ENCODE data around the gene DAB2IP. TPM values are rescaled to one million over a fixed set of nuclear protein-coding genes. Genes with fewer than 3 reads are reported as not detected.

The DAB2IP gene
- total RNA-seq, 1 donor from 2014 or later, result 104 TPM

GRCh38 chr9:121734465-121734864, 83.0 kb downstream of the DAB2IP start:
- H3K27me3 Mint-ChIP-seq (ENCODE audit: unreplicated experiment), result peaks cover 27% of the 10 kb centered on the region
- no peak for DNase-seq (ENCODE audit: low spot score)
- peaks cover 9% of the 10 kb centered on the region for H3K36me3 Mint-ChIP-seq (ENCODE audit: low read depth, unreplicated experiment)
- H3K27ac Mint-ChIP-seq (ENCODE audit: unreplicated experiment), result peak overlapping the region; percentile 67
- no peaks in the 10 kb centered on the region for H3K9me3 Mint-ChIP-seq (ENCODE audit: unreplicated experiment)
- no peak overlapping the region for H3K4me3 Mint-ChIP-seq (ENCODE audit: unreplicated experiment)
- peaks cover 44% of the 10 kb centered on the region for H3K4me1 Mint-ChIP-seq (ENCODE audit: unreplicated experiment)
- TF ChIP-seq, protein P1, sequence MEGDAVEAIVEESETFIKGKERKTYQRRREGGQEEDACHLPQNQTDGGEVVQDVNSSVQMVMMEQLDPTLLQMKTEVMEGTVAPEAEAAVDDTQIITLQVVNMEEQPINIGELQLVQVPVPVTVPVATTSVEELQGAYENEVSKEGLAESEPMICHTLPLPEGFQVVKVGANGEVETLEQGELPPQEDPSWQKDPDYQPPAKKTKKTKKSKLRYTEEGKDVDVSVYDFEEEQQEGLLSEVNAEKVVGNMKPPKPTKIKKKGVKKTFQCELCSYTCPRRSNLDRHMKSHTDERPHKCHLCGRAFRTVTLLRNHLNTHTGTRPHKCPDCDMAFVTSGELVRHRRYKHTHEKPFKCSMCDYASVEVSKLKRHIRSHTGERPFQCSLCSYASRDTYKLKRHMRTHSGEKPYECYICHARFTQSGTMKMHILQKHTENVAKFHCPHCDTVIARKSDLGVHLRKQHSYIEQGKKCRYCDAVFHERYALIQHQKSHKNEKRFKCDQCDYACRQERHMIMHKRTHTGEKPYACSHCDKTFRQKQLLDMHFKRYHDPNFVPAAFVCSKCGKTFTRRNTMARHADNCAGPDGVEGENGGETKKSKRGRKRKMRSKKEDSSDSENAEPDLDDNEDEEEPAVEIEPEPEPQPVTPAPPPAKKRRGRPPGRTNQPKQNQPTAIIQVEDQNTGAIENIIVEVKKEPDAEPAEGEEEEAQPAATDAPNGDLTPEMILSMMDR (IDR thresholded peaks at IDR 0.05; ENCODE audit: unreplicated experiment), result no peak

- H3K27me3 Mint-ChIP-seq (ENCODE audit: unreplicated experiment), result peaks cover 31% of the 10 kb centered on the region
- peak; percentile 49 for DNase-seq (ENCODE audit: low spot score)
- H3K36me3 Mint-ChIP-seq (ENCODE audit: low read depth, unreplicated experiment), result peaks cover 9% of the 10 kb centered on the region
- no peaks in the 10 kb centered on the region for H3K9me3 Mint-ChIP-seq (ENCODE audit: unreplicated experiment)
- peak overlapping the region; percentile 67 for H3K27ac Mint-ChIP-seq (ENCODE audit: unreplicated experiment)
- TF ChIP-seq, protein P1 (IDR thresholded peaks at IDR 0.05; ENCODE audit: unreplicated experiment), result no peak
- peak overlapping the region; percentile 78 for H3K4me3 Mint-ChIP-seq (ENCODE audit: unreplicated experiment)
- H3K4me1 Mint-ChIP-seq (ENCODE audit: unreplicated experiment), result peaks cover 48% of the 10 kb centered on the region
These were observed 83.8 kb downstream of the DAB2IP start for GRCh38 chr9:121735065-121735792.

- H3K27me3 Mint-ChIP-seq (ENCODE audit: unreplicated experiment), result peaks cover 34% of the 10 kb centered on the region
- H3K4me3 Mint-ChIP-seq (ENCODE audit: unreplicated experiment), result peak overlapping the region; percentile 81
- H3K9me3 Mint-ChIP-seq (ENCODE audit: unreplicated experiment), result no peaks in the 10 kb centered on the region
- TF ChIP-seq, protein P1 (IDR thresholded peaks at IDR 0.05; ENCODE audit: unreplicated experiment), result no peak
- H3K36me3 Mint-ChIP-seq (ENCODE audit: low read depth, unreplicated experiment), result peaks cover 9% of the 10 kb centered on the region
- peaks cover 55% of the 10 kb centered on the region for H3K4me1 Mint-ChIP-seq (ENCODE audit: unreplicated experiment)
- DNase-seq (ENCODE audit: low spot score), result peak; percentile 52
- H3K27ac Mint-ChIP-seq (ENCODE audit: unreplicated experiment), result peak overlapping the region; percentile 74
These were observed 84.6 kb downstream of the DAB2IP start for GRCh38 chr9:121735793-121736770.

GRCh38 chr9:121736934-121737462, 85.6 kb downstream of the DAB2IP start:
- H3K36me3 Mint-ChIP-seq (ENCODE audit: low read depth, unreplicated experiment), result peaks cover 9% of the 10 kb centered on the region
- H3K27me3 Mint-ChIP-seq (ENCODE audit: unreplicated experiment), result peaks cover 32% of the 10 kb centered on the region
- H3K4me3 Mint-ChIP-seq (ENCODE audit: unreplicated experiment), result peak overlapping the region; percentile 81
- DNase-seq (ENCODE audit: low spot score), result no peak
- no peaks in the 10 kb centered on the region for H3K9me3 Mint-ChIP-seq (ENCODE audit: unreplicated experiment)
- peak overlapping the region; percentile 74 for H3K27ac Mint-ChIP-seq (ENCODE audit: unreplicated experiment)
- TF ChIP-seq, protein P1 (IDR thresholded peaks at IDR 0.05; ENCODE audit: unreplicated experiment), result no peak
- H3K4me1 Mint-ChIP-seq (ENCODE audit: unreplicated experiment), result peaks cover 62% of the 10 kb centered on the region

All from endothelial cell (in vitro differentiated cells).